ENCODE results near the gene SNX5. TPM values are rescaled to one million over a fixed set of nuclear protein-coding genes. Genes with fewer than 3 reads are reported as not detected.
A peak's percentile ranks its signal among the peaks of the same experiment; 100 is the strongest.

SNX5 gene
- total RNA-seq, 2 donors from 2014 or later, result 37.3 to 50.3 TPM

DNA sequence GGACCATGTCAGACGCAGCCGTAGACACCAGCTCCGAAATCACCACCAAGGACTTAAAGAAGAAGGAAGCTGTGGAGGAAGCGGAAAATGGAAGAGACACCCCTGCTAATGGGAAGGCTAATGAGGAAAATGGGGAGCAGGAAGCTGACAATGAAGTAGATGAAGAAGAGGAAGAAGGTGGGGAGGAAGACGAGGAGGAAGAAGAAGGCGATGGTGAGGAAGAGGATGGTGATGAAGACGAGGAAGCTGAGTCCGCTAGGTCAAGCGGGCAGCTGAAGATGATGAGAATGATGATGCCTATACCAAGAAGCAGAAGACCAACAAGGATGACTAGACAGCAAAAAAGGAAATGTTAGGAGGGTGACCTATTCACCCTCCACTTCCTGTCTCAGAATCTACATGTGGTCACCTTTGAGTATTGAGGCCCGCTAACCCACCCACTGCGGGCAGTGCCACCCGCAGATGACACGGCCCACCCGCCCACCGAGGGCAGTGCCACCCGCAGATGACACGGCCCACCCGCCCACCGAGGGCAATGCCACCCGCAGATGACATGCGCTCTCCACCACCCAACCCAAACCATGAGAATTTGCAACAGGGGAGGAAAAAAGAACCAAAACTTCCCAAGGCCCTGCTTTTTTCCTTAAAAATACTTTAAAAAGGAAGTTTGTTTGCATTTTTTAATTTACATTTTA lies 43.5 kb upstream of the SNX5 start:
- no peak overlapping the region for H3K27ac ChIP-seq
- H3K36me3 ChIP-seq, result no peaks in the 10 kb centered on the region
- peaks cover 0 to 8% of the 10 kb centered on the region in 2 donors for H3K4me1 ChIP-seq
- H3K27me3 ChIP-seq, result no peaks in the 10 kb centered on the region
- H3K9me3 ChIP-seq, result no peaks in the 10 kb centered on the region
- no peak overlapping the region for H3K4me3 ChIP-seq
- TF ChIP-seq, protein P1, sequence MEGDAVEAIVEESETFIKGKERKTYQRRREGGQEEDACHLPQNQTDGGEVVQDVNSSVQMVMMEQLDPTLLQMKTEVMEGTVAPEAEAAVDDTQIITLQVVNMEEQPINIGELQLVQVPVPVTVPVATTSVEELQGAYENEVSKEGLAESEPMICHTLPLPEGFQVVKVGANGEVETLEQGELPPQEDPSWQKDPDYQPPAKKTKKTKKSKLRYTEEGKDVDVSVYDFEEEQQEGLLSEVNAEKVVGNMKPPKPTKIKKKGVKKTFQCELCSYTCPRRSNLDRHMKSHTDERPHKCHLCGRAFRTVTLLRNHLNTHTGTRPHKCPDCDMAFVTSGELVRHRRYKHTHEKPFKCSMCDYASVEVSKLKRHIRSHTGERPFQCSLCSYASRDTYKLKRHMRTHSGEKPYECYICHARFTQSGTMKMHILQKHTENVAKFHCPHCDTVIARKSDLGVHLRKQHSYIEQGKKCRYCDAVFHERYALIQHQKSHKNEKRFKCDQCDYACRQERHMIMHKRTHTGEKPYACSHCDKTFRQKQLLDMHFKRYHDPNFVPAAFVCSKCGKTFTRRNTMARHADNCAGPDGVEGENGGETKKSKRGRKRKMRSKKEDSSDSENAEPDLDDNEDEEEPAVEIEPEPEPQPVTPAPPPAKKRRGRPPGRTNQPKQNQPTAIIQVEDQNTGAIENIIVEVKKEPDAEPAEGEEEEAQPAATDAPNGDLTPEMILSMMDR (IDR thresholded peaks at IDR 0.05), result no peak
- no peak for DNase-seq (ENCODE audit: low spot score)

DNA sequence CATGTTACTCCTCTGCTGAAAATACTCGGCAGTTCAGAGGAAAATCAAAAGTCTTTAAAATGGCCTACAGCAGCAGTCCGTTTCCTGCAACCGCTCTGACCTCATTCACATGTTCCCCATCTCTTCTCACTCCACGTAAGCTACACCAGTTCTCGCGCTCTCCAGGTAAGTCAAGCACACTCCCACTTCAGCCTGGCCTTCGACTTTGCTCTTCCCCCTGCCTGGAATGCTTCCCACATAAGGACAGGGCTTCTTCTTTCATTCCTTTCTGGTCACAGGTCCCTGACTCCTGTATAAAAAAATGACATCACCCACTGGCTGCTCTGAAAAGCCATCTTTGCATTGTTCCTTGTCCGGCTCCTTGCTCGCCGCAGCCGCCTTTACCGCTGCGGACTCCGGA lies 42.9 kb upstream of the SNX5 start:
- no peaks in the 10 kb centered on the region for H3K27me3 ChIP-seq
- H3K36me3 ChIP-seq, result no peaks in the 10 kb centered on the region
- TF ChIP-seq, protein P1 (IDR thresholded peaks at IDR 0.05), result no peak
- H3K27ac ChIP-seq, result no peak overlapping the region
- no peaks in the 10 kb centered on the region for H3K9me3 ChIP-seq
- DNase-seq (ENCODE audit: low spot score), result no peak
- H3K4me3 ChIP-seq, result no peak overlapping the region
- peaks cover 0 to 8% of the 10 kb centered on the region in 2 donors for H3K4me1 ChIP-seq

DNA sequence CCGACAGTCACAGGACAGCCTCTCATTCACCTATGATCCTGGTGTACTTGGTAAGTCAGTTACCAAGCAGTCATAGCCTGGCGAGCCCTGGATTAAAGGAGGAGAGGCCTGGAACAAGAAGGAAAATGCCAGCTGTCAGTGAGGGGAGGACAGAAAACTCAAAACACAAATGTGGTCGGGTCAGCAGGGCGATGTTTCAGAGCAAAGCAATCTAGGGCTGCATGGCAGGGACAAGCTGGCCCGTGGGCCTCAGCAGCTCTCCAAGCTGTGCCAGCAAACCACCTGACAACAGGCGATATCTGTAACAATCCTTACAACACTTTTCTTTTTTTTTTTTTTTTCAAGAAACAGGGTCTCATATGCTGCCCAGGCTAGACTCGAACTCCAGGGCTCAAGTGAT lies 40.5 kb upstream of the SNX5 start:
- TF ChIP-seq, protein P1 (IDR thresholded peaks at IDR 0.05), result no peak
- Histone ChIP-seq H3K4me3 (no peak overlapping the region), H3K27me3 (no peaks in the 10 kb centered on the region), H3K4me1 (peaks cover 0 to 8% of the 10 kb centered on the region in 2 donors), H3K36me3 (no peaks in the 10 kb centered on the region), H3K9me3 (no peaks in the 10 kb centered on the region), H3K27ac (no peak overlapping the region)
- no peak for DNase-seq (ENCODE audit: low spot score)

DNA sequence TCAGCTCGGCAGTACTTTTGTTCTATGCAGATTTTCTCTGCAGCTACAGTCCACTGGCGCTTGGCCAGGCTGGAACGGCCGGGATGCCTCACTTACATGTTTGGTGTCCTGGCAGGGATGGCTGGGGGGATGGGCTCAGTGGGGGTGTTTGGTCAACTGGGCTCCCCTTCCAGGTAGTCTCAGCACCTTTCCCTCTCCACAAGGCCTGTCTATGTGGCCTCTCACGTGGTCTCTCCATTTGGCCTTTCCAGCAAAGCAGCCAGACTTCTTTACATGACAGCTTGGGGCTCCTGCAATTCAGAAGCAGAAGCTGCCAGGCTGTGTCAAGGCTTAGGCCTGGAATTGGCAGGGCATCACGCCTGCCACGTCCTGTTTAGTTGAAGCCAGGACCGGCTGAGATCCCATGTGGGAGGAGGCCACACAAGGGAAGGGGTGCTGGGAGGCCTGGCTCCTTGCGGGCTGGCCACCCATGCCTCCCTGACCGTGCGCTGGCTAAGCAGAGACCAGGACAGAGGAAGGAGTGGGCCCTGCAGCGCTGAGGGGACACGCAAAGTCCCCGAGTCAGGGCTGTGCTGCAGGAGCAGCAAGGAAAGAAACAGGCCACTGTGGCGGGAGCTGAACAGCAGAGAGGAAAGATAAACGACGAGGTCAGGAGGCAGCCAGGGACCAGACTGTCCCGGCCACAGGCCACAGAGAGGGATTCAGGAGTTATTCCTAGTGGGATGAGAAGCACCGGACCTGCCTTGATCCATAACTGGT lies 39.1 kb upstream of the SNX5 start:
- Histone ChIP-seq H3K27ac (peak overlapping the region in 1 of 2 donors; percentile 11), H3K4me1 (peaks cover 0 to 8% of the 10 kb centered on the region in 2 donors), H3K4me3 (no peak overlapping the region), H3K9me3 (no peaks in the 10 kb centered on the region), H3K36me3 (no peaks in the 10 kb centered on the region), H3K27me3 (no peaks in the 10 kb centered on the region)
- TF ChIP-seq, protein P1 (IDR thresholded peaks at IDR 0.05), result no peak
- DNase-seq (ENCODE audit: low spot score), result no peak

DNA sequence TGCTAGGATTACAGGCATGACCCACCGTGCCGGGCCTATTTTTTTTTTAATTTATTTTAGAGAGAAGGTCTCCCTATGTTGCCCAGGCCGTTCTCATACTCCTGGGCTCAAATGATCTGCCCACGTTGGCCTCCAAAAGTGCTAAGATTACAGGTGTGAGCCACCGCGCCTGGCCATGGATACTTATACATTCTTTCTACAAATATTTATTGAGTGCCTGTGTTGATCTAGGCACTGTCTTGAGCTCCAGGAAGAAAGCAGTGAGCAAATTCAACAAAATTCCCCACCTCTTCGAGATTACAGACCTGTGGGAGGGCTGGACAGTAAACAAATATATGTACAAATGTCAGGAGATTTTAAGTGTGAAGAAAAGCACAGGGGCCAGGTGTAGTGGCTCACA lies 38.1 kb upstream of the SNX5 start:
- H3K9me3 ChIP-seq, result no peaks in the 10 kb centered on the region
- no peaks in the 10 kb centered on the region for H3K36me3 ChIP-seq
- no peaks in the 10 kb centered on the region for H3K27me3 ChIP-seq
- TF ChIP-seq, protein P1 (IDR thresholded peaks at IDR 0.05), result no peak
- H3K4me1 ChIP-seq, result peaks cover 0 to 8% of the 10 kb centered on the region in 2 donors
- no peak overlapping the region for H3K27ac ChIP-seq
- no peak overlapping the region for H3K4me3 ChIP-seq
- DNase-seq (ENCODE audit: low spot score), result no peak
